T-helper 2 cell treated with Interferon-gamma antibody and Interleukin-4, amounts not matched to agents 100 ng/mL and 5 ng/mL, for 36 hours (primary cell): ENCODE results near the gene SLC18A2. TPM values are rescaled to one million over a fixed set of nuclear protein-coding genes. Genes with fewer than 3 reads are reported as not detected.

Source experiments
- intact Hi-C: fragments of 100-400 bp; cut with micrococcal nuclease; formaldehyde crosslinking; loops from one replicate; pipeline ENCODE4 v1.15.1; 2023
- total RNA-seq: library from RNA; stranded (reverse); gene quantifications from 2 replicates; pipeline ENCODE4 v1.2.3, GENCODE V29; 2022

Gene SLC18A2
- total RNA-seq = 0.09 TPM in 1 of 2 replicates, not detected in the other

- intact Hi-C loops = no loop called here
These were observed at the start of gene SLC18A2 for GRCh38 chr10:117240621-117241529. Gene SLC18A2, plus strand, starts transcription at chr10:117241114. Its CDS starts 580 bp downstream, at chr10:117241694.

DNA sequence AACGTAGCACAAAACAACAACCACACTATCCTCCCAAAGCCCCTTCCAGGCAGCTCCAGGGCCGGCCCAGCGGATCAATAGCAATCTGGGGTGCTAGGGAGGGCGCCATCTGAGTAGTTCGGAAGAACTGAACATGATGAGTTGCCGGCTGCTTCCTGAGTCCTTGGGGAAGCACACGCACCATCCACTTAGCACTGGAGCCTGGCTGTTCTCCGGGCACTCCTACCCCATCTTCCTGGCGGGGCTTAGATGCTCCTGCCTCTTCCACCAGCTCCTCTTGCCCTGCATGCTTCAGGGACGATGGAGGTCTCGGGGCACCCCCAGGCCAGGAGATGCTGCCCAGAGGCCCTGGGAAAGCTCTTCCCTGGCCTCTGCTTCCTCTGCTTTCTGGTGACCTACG, 43.7 kb upstream of the SLC18A2 start, which contains the start of gene KCNK18:
KCNK18 (plus strand) TSS at position 301 of the 400 bp plus-strand sequence; CDS start at position 301, 0 bp downstream.
- intact Hi-C loops = no loop called here

DNA sequence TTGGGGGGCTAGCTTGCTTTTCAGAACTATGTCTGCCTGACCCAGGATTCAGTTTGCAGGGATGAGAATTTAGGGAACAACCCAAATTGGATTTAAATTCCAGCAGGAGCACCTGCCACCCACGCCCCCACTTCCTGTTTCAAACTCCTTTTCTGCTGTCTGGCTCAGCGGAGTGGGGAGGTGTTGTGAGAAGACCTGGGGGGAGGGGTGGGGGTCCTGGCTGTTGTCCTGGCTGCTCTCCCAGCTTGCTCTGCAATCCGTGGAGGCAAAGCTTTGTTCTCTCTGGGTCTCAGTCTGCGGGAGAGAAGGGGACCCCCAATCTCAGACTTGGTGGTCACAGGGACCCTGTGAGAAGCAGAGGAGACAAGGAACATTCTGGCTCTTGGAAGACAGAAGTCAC, 42.8 kb upstream of the SLC18A2 start:
- intact Hi-C loops = no loop called here

- intact Hi-C loops = no loop called here
These were observed 39.1 kb upstream of the SLC18A2 start for GRCh38 chr10:117201826-117202225.

DNA sequence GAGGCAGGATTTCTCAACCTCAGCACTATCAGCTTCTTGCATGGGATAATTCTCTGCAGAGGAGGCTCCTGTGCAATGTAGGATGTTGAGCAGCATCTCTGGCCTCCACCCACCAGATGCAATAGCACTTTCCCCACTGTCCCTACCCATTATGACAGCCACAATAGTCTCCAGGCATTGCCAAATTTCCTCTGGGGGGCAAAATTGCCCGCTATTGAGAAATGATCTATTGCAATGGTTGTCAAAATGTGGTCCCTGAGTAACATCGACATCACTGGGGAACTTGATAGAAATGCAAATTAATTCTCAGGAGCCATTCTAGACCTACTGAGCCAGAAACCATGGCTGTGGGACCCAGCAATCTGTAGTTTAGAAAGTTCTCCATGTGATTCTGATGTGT, 36.6 kb upstream of the SLC18A2 start:
- intact Hi-C loops = no loop called here

DNA sequence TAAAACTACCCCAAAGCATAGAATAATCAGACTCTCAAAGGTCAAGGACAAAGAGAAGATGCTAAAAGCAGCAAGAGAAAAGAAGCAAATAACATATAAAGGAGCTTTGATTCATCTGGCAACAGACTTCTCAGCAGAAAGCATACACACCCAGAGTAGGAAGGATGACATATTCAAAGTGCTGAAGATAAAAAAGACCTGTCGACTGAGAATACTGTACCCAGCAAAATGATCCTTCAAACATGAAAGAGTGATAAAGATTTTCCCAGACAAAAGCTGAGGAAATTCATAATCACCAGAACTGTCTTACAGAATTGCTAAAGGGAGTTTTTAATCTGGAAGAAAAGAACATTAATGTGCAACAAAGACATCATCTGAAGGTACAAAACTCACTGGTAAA, 28.7 kb upstream of the SLC18A2 start:
- intact Hi-C loops = loop anchor here (10.0 kb wide), 1 partner anchor 1033 kb away; no protein-coding TSS in a partner anchor

- intact Hi-C loops = loop anchor here (10.0 kb wide), 1 partner anchor 1030 kb away; no protein-coding TSS in a partner anchor
These were observed 26.5 kb upstream of the SLC18A2 start for GRCh38 chr10:117214401-117214800.

DNA sequence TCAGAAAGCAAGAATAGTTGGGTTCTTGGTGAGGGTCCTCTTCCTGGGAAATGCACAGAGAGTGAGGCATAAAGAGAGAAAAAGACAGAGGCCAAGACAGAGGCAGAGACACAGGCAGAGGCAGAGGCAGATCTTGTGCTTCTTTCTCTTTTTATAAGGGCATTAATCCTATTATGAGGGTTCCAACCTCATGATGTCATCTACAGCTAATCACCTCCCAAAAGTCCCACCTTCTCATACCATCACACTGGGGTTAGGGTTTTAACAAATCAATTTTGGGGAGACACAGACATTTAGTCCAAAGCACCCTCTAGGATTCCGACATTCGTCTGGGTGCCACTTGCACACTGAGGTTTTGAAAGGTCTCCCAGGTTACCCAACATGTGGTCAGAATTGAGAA, 25.8 kb upstream of the SLC18A2 start:
- intact Hi-C loops = loop anchor here (5.0 to 10.0 kb wide), 2 partner anchors 157 to 1030 kb away; no protein-coding TSS in a partner anchor

- intact Hi-C loops = loop anchor here (5.0 to 10.0 kb wide), 2 partner anchors 156 to 1029 kb away; no protein-coding TSS in a partner anchor
These were observed 24.9 kb upstream of the SLC18A2 start for GRCh38 chr10:117216028-117216427.

DNA sequence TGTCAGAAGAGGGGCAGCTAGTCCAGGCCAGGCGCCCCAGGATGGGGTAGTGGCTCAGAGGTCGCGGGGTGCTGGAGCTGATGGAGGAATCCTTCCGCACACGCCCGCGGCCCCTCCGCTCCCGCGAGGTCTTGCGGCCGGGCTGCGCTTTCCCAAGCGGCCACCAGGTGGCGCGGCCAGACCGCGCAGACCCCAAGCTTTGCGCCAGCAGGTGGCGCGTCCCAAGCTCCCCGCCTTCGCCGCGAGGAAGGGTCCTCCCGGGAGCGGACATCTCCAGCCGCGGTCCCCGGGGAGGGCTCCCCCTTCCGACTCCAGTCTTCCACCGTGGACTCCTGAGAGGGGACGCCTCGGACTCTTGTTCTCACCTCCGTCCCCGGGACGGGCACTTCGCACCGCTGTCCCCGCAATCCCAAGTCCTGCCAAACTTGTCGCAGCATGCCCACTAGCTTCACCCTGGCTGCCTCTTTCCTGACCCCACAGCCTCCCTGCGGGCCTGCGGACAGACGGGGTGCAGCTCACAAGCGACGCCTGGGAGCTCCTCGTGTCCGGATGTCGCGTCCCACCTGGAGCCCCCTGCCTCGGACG, 24.2 kb upstream of the SLC18A2 start:
- intact Hi-C loops = loop anchor here (1.0 to 10.0 kb wide), 3 partner anchors 104 to 1028 kb away; no protein-coding TSS in a partner anchor

GRCh38 chr10:117217196-117217761, 23.6 kb upstream of the SLC18A2 start:
- intact Hi-C loops = loop anchor here (1.0 to 10.0 kb wide), 3 partner anchors 103 to 1028 kb away; no protein-coding TSS in a partner anchor

GRCh38 chr10:117218654-117219053, 22.3 kb upstream of the SLC18A2 start:
- intact Hi-C loops = loop anchor here (5.0 to 10.0 kb wide), 2 partner anchors 154 to 1026 kb away; no protein-coding TSS in a partner anchor

GRCh38 chr10:117221156-117221711, 19.7 kb upstream of the SLC18A2 start:
- intact Hi-C loops = no loop called here

GRCh38 chr10:117222552-117222951, 18.4 kb upstream of the SLC18A2 start:
- intact Hi-C loops = no loop called here

DNA sequence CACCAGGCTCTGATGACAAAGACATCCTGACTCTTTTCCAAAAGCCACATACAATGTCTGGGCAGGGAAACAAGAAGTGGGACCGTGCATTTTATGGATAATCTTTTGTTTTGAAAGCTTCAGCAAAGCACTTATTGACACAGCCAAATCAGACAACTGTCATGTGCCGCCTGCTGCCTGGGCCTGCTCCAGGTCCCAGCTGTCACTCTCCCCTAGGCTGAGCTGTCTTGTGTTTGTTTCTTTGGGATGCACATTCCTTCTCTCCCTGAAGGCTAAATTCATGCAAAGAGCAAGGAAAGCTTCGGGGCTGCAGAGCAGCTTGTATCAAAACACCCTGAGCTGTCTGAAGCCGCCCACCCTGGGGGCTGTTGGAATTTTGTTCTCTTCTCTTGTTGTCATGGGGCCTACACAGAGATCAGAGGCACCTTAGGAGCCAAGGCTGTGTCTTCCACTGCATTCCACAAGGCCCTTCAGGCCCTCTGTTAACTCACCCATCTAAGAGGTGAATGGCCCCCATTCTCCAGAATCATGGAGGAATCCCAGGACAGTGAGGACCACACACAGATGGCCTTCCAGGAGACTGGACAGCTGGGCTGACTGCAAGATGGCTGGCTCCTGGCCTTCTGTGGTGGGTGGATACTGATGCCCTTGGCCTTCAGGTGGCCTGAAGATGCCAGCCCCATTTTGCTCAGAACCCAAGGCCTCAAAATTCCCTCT, 17.8 kb upstream of the SLC18A2 start:
- intact Hi-C loops = no loop called here

DNA sequence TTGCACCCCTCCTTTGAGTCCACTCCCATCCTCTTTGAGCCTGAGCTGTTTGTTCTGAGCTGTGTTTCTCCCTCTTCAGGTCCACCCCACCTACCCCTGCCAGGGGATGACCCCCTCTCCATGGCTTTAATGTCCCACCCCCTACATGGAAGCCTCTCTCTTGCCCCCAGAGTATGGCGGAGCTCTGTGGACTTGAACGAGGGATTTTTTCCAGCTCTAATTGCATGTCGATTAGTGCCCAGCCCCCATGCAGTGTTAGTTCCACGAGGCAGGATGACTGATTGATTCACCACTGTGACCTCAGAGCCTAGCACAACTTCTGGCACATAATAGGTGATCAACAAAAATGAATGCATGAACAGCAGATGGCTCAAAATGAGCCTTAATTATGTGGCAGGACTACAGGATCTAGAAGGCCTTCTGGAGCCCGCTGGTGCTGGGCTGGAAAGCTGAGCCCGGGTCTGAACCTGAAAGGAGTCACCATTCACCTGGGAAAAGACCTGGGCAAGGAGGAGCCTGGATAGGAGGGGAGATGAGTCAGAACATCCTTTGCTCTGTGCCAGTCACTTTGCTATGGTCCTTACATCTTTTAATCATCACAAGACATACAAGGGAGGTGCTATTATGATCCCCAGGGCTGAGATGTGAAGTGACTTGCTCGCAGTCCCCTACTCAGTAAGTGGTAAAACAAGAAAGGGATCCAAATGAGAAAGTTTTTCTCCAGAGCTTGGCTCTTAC, 17.1 kb upstream of the SLC18A2 start:
- intact Hi-C loops = no loop called here

- intact Hi-C loops = no loop called here
These were observed 16.0 kb upstream of the SLC18A2 start for GRCh38 chr10:117224881-117225280.

- intact Hi-C loops = no loop called here
These were observed 14.0 kb upstream of the SLC18A2 start for GRCh38 chr10:117226813-117227451.

GRCh38 chr10:117228210-117228609, 12.7 kb upstream of the SLC18A2 start:
- intact Hi-C loops = no loop called here
